ENCODE data around the gene DICER1.

GRCh38 chr14:95173518-95173917 is 16.2 kb upstream of the DICER1 start:
- TF ChIP-seq CTCF (IDR thresholded peaks at IDR 0.05; ENCODE audit: poor library complexity) (no peak), EZH2 (IDR thresholded peaks at IDR 0.05; ENCODE audit: borderline replicate concordance) (no peak)

Data from hepatocyte (in vitro differentiated cells).